D721Med (cell line): ENCODE data around the gene ANK2.
"Not testable (repeated sequence)": the region's sequence is repeated elsewhere in the genome, so short reads cannot be mapped to it uniquely, and the experiment has no call there.

ENCODE experiments used
- DNase-seq: peaks from one replicate; pipeline ENCODE4 v3.0.0; 2011; ENCODE audit warnings: low spot score; ENCODE audit not compliant: insufficient read length
- FAIRE-seq: peaks from 2 replicates; lab custom pipeline; 2011; peaks lifted over from hg19 to GRCh38; lab: Jason Lieb, UNC
- TF ChIP-seq, protein P1 (sequence below): IDR thresholded peaks from 2 replicates; pipeline ENCODE4 v1.5.1; 2012; ENCODE audit warnings: mild to moderate bottlenecking, control low read depth; ENCODE audit not compliant: insufficient read depth; ENCODE audit errors: missing control alignments

The ANK2 gene

GRCh38 chr4:113236916-113237315, 187.5 kb downstream of the ANK2 start:
- DNase-seq: no peak
- no peak for FAIRE-seq
- TF ChIP-seq, protein P1, sequence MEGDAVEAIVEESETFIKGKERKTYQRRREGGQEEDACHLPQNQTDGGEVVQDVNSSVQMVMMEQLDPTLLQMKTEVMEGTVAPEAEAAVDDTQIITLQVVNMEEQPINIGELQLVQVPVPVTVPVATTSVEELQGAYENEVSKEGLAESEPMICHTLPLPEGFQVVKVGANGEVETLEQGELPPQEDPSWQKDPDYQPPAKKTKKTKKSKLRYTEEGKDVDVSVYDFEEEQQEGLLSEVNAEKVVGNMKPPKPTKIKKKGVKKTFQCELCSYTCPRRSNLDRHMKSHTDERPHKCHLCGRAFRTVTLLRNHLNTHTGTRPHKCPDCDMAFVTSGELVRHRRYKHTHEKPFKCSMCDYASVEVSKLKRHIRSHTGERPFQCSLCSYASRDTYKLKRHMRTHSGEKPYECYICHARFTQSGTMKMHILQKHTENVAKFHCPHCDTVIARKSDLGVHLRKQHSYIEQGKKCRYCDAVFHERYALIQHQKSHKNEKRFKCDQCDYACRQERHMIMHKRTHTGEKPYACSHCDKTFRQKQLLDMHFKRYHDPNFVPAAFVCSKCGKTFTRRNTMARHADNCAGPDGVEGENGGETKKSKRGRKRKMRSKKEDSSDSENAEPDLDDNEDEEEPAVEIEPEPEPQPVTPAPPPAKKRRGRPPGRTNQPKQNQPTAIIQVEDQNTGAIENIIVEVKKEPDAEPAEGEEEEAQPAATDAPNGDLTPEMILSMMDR: no peak

GRCh38 chr4:113243312-113243711, 193.9 kb downstream of the ANK2 start:
- TF ChIP-seq, protein P1: no peak
- DNase-seq (no peak), FAIRE-seq (no peak)

GRCh38 chr4:113244747-113245146, 195.3 kb downstream of the ANK2 start:
- DNase-seq, FAIRE-seq: not testable (repeated sequence)

DNA sequence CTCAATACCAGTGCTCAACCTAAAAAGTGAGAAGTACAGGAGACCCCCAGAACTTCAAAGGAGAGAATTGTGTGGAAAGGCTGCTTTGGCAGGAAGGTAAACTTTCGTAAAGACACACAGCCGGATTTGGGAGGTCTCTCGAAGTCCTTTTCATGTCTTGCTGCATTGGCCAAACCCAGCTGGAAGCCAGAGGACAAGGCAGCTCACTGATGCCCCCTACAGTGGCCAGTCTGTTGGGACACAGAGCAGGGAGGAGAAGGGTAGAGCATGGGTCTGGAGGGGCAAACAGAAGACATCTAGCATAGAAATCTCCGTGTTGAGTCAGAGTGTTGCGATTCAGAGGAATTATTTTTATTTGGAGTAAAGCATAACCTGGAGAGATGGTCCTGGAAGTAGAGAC, 198.9 kb downstream of the ANK2 start:
- FAIRE-seq (no peak), DNase-seq (no peak)
- TF ChIP-seq, protein P1: no peak

- DNase-seq (no peak), FAIRE-seq (no peak)
- TF ChIP-seq, protein P1: no peak
Observed at GRCh38 chr4:113255628-113256027, 206.2 kb downstream of the ANK2 start.

DNA sequence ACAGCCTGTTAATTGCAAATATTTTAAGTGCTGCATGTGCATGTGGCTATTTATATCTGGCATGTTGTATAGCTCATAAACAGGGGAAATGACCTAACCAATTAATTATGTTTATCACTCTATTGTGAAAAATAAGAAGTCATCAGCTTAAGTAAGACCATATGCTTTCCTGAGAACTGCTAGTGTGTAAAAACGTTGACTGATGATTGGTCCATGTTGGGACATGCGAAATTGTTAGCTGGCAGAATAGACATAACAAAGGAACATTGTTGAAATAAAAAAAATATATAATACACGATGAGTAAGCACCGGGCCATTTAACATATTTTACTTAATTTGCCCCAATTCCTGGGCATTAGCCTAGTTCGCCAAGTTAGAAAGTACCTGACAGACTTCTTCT, 207.5 kb downstream of the ANK2 start:
- TF ChIP-seq, protein P1: no peak
- FAIRE-seq: no peak
- no peak for DNase-seq

- TF ChIP-seq, protein P1: no peak
- FAIRE-seq: no peak
- DNase-seq: no peak
Observed at GRCh38 chr4:113260688-113261087, 211.2 kb downstream of the ANK2 start.

DNA sequence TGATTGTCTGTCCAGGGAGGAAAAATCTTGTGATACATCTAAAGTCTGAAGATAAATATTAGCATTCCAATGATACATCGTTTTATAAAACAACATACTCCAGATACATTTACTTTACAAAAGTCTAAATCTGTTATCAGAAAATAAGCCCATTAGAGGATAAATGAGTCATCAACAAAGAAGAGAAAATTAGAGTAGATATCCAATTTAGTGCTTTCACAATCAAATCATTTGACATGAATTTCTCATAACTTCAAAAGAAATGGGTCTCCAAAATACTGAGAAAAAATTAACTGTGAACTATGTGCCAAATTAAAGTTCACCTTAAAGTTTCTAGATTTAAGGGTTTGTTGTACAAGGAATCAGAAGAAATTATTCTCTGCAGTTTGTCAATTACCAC, 213.8 kb downstream of the ANK2 start:
- no peak for FAIRE-seq
- DNase-seq: no peak
- TF ChIP-seq, protein P1: no peak
